GM21390 (cell line): Measurements from ENCODE around the gene CPNE1.
"Not testable (repeated sequence)": the region's sequence is repeated elsewhere in the genome, so short reads cannot be mapped to it uniquely, and the experiment has no call there.

Experiments used
- ATAC-seq: cut with Tn5 transposase; IDR thresholded peaks from one replicate; pipeline ENCODE4 v1.9.1; 2021; ENCODE audit not compliant: unreplicated experiment

CPNE1 gene

DNA sequence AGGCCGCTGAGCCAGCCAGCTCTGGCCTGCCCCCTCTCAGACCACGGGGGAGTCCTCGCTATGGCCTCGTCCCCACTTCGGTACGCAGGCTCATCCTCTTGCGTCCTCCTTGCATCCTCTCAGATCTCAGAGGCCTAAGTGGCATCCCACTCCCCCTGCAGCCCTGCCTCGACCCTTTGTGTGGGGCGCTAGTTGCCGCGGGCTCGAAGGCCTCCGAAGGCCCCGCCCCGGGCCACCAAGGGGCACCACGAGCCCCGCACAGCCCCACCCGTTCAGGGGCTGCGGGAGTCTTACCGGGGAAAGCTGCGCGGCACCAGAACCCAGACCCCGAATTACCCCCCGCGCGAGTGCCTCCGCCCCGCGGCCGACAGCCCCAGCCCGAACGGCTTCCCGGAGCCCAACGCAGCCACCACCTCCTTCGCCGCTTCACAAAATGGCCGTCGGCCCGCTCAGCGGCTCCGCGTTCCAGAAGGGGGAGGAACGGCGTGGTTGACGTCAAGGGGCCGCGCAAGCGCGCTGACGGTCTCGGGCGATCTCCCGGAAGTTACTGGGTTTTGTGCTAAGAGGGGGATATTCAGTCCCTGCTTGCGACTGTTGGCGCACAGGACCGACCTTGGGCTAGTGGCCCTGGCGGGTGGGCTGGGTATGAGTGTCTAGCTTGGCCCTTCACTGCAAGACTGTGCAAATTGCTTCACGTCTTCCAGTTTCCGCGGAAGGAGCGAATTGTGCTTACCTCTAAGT, at the start of gene CPNE1, which contains the start of gene RBM12:
Gene CPNE1 (minus strand): TSS at position 435 of the 741 bp plus-strand sequence. CDS start 31,977 bp downstream, outside the sequence.
Gene RBM12 (minus strand): TSS at position 435 of the 741 bp plus-strand sequence. CDS start 9,578 bp downstream, outside the sequence.
- peak; percentile 64 for ATAC-seq

DNA sequence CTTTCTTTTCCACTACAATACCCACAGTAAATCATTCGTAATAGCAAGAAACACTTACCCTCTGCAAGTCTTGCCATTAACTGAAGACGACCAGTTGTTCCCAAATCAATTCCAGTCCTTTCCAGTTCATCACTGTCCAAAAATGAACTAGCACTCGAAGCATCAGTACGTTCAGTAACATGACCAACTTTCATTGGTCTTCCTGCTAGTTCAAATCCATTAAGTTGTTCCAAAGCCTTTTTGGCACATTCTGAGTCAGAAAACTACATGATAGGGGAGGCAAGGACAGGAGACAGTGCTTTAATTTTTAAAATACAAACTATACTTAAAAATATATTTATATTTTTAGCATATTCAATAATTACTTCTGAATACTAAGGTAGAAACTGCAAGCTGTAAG, 49.4 kb upstream of the CPNE1 start:
- no peak for ATAC-seq

DNA sequence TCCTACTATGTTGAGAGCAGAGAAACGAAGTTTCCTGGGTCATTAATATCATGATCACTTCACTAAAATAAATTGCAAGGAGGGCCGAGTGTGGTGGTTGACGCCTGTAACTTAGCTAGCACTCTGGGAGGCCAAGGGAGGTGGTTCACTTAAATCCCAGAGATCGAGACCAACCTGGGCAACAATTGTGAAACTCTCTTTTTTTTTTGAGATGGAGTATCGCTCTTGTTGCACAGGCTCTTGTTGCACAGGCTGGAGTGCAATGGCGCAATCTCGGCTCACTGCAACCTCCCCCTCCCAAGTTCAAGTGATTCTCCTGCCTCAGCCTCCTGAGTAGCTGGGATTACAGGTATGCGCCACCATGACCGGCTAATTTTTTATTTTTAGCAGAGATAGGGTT, 48.4 kb upstream of the CPNE1 start:
- not testable (repeated sequence) for ATAC-seq

DNA sequence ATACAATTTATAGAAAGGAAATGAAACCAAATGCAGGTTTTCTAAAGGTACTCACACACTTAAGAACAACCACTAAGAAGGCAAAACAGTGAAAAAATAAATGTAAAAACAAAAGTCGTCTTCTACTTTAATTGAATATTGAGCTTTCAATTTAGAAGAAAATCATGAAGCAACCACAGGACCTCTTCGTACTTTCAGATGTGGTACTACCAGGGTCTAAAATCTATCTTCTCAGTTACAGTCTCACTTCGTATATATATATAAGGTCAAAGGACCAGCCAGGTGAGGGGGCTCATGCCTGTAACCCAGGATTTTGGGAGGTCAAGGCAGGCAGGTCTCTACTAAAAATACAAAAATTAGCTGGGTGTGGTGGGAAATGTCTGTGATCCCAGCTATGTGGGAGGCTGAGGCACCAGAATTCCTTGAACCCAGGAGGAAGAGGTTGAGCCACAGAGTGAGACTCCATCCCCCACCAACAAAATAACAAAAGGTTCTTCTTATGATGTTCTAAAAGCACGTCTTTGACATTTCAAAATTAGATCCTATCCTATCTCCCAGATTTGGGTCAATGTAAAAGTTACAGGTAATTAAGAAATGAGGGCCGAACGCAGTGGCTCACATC, 47.0 kb upstream of the CPNE1 start:
- ATAC-seq: no peak

DNA sequence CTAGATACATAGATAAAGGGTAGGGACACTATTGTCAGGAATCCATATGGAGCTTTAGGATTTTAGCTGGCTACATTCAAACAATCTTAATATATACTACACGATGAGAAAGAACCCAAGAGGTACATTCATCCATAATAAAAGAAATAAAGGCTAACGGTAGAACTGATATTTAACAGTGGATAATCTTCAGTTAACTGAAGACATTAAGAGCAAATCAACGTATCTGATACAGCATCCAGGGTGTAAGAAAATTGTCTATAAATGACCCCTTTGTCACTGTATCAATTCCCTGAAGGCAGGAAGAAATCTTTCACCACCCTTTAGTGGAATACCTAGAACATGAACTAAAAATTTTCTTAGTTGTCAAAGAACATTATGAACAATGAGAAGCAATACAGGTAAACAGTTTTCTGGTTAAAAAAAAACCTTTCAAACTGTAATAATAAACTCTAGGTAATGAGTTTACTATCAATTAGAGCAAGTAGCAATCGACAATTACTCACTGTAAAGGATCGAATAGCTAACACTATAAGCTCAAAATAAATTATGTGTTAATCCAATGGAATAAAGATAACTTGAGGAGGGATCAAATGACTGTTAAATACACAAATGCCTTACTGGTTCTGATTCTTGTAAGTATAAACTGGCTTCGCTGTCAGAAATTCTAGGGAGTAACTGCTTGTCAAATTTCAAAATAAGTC, 46.3 kb upstream of the CPNE1 start:
- ATAC-seq: no peak

DNA sequence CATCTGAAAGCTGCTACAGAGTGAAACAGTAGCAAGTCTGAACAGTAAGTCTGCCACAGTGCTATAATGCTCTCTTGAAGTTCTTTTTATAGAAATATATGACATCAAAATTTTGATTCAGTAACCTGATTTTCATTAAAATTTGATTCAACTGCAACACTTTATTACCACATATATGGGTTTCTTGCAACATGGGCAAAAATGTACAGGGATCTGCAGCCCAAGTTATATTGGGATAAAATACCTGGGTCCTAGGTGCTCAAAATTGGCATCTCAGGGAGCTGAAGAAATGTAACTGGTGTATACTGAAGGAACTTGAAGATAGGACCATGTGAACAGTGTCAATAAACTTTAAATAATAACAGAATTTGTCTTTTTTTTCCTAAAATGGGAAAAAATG, 45.3 kb upstream of the CPNE1 start:
- ATAC-seq: no peak

DNA sequence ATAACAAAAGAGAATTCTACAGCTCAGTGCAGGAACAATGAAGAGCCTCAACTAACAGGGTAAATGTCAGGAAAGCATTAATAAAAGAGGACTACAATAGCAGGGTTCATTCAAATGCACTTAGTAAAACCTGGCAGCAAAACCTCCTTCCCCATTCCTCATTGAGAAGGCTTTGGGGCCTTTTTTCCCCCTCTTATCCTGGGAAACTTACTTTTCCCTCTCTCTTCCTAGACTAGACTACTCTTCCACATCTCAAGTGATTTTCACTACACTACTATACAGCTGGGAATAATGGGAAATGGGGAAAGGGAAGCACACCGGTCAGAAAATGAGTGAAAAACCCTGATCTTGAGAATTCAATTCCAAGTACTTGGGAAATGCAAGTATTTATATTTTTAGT, 44.6 kb upstream of the CPNE1 start:
- ATAC-seq: no peak

DNA sequence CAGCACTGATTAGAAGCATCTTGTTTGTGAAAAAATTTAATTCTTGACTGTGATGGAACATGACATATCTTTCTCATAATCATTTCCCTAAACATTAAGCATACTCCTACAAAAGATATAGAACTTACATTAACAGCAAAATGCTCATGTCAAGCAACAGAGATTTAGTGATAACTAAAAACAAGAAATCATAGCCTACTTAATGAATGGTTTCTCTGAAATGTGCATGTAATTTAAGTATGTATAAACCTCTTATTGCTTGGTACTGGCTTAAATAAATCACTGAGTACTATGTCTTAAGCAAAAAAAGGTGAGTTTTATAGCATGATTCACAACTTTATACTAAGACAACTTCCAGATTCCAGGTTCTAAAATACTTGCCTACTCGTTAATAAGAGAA, 43.8 kb upstream of the CPNE1 start:
- ATAC-seq: no peak

DNA sequence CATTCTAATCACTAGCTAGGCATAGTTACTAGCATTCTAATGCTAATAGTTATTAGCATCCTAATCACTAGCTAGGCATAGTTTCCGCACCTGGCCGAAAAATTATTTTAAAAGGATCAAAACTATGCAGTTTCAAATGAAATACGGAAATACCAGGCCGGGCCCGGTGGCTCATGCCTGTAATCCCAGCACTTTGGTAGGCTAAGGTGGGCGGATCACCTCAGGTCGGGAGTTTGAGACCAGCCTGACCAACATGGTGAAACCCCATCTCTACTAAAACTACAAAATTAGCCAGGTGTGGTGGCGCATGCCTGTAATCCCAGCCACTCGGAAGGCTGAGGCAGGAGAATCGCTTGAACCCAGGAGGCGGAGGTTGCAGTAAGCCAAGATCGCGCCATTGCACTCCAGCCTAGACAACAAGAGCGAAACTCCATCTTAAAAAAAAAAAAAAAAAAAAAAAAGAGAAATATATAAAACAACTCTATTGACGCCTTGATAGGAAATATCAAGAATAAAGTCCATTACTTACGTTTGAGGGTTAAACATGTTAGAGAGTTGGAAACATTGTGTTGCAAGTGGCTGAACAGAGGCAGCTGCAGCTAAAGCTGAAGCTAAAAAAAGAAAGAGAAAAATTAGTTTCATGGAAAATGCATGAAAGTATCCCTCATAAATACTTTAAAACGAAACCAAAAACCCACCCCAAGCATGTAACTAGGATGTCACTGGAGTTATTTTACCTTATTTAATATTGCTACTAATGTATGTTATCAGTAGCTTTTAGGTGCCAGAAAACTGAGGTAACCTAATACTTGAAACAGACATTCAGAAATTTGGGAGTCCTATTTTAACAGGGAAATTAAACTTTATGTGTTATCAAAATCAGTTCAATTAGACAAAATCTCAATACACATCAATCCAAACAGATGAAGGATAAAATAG, 42.2 kb upstream of the CPNE1 start:
- ATAC-seq: not testable (repeated sequence)

DNA sequence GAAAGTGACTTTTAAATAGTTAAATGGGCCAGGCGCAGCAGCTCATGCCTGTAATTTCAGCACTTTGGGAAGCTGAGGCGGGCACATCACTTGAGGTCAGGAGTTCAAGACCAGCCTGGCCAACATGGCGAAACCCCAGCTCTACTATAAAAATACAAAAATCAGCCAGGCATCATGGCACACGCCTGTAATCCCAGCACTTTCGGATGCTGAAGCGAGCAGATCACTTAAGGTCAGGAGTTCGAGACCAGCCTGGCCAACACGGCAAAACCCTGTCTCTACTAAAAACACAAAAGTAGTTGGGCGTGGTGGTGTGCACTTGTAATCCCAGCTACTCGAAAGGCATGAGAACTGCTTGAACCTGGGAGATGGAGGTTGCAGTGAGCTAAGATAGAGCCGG, 41.2 kb upstream of the CPNE1 start:
- ATAC-seq: not testable (repeated sequence)

DNA sequence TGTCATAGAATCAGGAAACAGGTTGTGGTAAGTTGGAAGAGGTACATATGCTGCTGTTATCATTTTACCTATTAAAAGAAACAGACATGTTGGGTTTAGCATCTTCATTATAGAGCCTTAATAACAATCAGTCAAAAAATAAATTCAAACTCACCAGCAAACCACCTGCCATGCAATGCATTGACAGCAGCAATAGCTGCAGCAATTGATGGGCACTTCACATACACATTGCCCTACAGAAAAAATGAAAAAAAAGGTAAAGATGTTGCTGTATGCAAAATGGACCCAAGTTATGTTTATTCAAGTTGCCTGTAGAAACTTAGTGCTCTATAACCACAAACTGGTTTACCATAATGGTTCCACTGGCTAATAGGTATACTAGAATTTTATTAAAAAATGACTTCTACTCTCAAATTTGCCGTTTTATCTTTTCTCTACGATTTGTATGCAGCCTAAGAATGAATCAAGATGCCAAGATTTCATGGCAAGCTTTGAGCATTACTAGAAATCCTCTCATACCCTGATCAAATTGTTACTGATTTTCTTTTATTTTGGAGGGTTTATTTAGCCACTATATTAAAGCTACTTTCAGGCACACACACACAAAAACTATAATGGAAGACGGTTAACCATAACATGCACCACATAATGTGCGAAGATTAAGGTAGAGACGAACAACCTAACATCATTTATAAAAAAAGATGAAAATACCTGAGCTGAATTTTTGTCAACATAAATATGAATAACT, 40.0 kb upstream of the CPNE1 start:
- no peak for ATAC-seq

DNA sequence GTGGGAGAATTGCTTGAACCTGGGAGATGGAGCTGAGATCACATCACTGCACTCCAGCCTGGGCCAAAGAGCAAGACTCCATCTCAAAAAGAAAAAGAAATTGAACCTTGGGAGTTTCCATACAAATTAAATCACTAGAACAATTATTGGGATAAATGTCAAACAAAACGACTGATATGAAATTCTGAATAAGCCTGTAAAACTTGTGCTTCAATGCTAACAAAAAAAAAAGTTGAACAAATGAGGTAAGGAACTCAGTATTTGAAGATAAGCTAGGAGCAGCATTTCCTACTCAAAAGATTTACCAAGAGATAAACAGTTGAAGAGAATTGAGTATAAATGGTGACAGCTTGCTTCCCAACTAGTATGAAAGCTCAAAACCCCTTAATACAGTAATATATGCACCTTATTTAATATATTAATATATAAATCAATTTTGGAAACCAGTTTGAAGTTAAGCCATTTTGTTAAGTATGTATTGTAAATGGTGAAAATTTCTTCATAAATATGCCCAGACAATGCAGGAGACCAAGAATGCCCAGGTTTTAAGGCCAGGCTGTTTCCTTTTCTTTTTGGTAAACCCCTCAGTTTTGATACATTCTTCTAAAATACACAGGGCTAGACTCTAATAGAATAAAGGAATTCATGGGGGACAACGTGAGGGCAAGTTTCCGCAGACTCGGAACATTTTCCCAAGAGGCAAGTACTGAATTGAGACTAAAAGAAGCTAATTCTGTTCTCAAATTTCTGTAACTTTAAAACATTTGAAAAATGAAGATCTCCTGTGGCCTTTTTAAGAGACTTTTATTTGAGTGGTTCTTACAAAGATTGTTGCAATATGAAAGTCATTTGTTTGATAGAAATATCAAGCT, 38.4 kb upstream of the CPNE1 start:
- no peak for ATAC-seq

DNA sequence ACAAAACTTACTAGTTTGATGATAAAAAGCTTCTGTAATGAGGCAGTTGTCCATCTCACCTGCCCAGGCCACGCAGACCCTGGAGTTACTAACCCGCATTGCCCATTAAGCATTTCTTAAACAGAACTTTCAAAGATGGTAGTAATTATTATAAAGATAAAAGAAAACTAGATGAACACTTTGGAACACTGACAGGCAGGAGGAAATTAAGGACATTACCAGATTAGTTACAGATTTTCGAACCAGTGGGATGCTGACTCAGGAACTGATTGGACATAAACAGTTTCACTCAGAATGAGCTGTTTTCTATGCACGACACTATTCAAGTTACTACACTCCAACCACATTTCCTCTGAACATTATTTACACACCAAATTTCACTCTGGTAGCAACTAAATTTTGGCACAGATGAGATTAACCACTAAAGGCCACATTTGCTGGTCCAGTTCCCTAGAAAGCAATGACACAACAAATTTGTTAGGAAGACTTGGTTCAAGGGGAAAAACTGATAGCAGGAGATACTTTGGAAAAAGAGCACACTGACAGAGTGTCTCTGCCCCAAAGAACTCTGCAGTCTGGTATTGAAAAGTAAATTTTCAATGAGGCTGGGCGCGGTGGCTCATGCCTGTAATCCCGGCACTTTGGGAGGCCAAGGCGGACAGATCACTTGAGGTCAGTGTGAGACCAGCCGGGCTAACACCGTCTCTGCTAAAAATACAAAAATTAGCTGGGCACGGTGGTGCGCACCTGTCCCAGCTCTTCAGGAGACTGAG, 37.5 kb upstream of the CPNE1 start:
- ATAC-seq: no peak

DNA sequence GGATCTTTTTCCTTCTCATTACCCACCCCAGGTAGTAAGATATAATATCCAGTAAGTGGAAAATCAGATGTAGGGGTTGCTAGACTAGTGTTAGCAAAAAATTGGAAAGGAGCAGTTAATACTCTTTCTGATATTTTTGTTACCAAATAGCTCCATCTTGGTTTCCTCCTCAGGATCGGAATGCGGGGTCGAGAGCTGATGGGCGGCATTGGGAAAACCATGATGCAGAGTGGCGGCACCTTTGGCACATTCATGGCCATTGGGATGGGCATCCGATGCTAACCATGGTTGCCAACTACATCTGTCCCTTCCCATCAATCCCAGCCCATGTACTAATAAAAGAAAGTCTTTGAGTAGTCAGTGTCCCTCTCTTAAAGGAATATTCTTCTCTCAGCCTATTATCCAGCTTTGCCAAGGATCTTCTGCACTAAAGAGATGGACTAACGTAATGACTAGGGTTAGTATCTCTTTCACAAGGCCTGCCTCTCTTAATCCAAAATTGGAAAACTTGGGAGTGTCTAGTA, 36.0 kb upstream of the CPNE1 start:
- no peak for ATAC-seq

DNA sequence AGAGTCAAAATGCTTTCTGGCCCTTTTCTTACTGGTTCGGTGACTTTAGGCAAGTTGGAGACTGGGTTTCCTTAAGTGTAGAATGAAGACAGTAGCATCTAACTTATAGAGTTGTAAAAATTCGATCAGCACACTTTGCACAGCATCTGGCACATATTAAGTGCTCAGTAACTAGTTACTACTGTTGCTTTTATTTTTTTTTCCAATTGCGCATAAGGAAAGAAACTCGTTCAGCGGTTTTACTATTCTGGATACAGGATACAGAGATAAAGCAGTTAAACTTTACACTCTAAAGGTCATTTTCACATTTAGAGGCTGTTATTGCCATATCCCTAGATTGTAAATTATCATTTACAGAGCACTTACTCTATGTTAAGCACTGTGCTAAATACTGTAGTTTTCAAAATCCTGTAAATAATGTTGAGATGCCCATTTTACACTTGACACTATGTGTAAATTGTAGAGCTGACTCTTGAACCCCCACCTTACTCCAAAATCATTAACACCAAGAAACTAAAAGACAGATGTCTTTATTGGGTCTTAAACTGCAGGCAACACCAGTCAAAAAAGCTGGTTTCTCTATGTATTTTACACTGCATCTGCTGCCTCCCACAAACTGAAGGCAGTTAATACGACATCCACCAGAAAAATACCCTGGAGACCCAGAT, 35.4 kb upstream of the CPNE1 start:
- ATAC-seq: no peak

DNA sequence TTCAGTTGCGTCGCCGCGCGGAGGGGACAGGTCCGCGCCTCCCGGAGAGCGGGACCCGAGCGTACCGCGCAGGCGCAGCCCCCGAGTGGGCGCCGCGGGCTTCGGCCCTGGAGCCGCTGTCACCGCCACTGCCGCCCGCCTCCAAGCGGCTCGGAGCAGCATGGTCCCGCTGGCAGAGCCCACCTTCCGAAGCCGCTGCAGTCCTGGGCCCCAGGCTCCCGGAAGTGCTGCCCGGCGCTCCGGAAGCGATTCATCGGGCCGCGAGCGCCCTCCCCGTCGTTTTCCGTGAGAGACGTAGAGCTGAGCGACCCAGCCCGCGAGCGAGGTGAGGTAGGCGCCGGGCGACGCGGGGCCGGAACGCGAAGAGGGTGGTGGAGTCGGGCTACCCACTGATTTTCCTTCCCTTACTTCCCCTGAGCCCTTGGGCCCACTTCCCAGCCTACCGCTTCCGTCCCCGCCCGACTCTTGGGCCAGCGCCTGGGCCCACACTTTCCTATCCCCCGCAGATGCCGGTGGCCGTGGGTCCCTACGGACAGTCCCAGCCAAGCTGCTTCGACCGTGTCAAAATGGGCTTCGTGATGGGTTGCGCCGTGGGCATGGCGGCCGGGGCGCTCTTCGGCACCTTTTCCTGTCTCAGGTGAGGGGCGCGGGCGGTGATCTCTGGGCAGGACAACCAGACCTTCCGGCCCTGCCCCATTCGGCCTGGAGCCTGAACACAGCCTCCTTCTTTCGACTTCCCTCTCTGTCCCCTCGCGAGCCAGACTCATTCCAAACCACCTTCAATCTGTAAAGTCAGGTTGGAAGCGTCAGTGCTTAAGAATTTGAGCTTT, 34.6 kb upstream of the CPNE1 start, which contains the start of the genes NFS1 and ROMO1:
Gene NFS1 (minus strand): TSS at position 226 of the 830 bp plus-strand sequence. CDS start 64 bp downstream, at position 162.
Gene ROMO1 (plus strand): TSS at position 279 of the 830 bp plus-strand sequence. CDS start 228 bp downstream, at position 507.
- ATAC-seq: peak; percentile 74
